Sigmoid colon (tissue), 4 donors: Measurements from ENCODE around the gene CACNA1D.

Experiments
- CTCF ChIP-seq, 4 experiments: fragments of 450-650 bp in 3 of 4; fragments of 200-600 bp in 1 of 4; IDR thresholded peaks; one replicate each; pipeline ENCODE4 v1.5.1; 2016 to 2019; ENCODE audit warnings: antibody characterized with exemption in 4 of 4, mild to moderate bottlenecking in 3 of 4, moderate library complexity in 2 of 4
- EP300 ChIP-seq, 4 donors: sonication (generic); formaldehyde crosslinking; IDR thresholded peaks; one replicate each; pipeline ENCODE4 v1.6.1; 2017; ENCODE audit warnings: antibody characterized with exemption in 4 of 4
- POLR2A ChIP-seq, 2 donors: fragments of 450-650 bp; IDR thresholded peaks; one replicate each; pipeline ENCODE4 v1.6.1; 2016; ENCODE audit warnings: antibody characterized with exemption in 2 of 2, mild to moderate bottlenecking in 2 of 2, moderate library complexity in 2 of 2

DNA sequence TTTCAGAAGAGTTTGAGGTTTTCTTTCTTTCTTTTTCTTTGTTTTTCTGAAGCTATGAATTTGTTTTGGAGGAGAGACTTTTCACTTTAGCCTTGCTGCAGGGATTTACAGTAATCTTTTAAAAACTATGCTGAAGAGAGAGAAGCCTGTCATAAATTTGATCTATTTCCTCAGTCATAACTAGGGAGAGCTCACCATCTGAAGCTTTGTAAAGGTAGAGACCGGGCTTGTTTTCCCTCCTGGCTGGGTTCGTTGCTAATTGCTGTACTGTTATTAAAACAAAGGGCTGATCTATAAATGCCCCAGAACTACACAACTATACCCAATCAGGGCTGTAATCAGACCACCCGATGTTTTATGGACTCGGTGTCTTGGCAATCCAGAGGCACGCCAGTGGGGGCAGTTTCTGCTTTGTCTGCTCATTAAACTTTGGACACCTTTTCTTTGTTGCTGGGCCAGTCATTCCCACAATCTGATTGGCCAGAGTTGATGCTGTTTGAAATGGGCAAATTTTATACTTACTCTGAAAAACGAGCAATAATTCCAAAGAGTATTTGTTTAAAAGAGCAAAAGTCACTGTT is 164.3 kb downstream of the CACNA1D start:
- TF ChIP-seq EP300 (IDR thresholded peaks at IDR 0.05) = no peak
- no peak for TF ChIP-seq CTCF (IDR thresholded peaks at IDR 0.05)
- no peak for TF ChIP-seq POLR2A (IDR thresholded peaks at IDR 0.05)
